Measurements from ENCODE around the gene GALNT5. TPM values are rescaled to one million over a fixed set of nuclear protein-coding genes. Genes with fewer than 3 reads are reported as not detected.

Gene GALNT5
- total and polyA plus RNA-seq, 10 of the 15 experiments (the other 5 are each of a cell fraction or from before 2014, with no cell fraction given) = under 0.01 to 0.25 (median 0.03) TPM; not detected in 4

- TF ChIP-seq CBFB (IDR thresholded peaks at IDR 0.05; ENCODE audit: low read depth) (no peak), MEF2B (IDR thresholded peaks at IDR 0.05; ENCODE audit: partially characterized antibody, poor library complexity, severe bottlenecking) (no peak), BHLHE40 (IDR thresholded peaks at IDR 0.05; ENCODE audit: borderline replicate concordance in 1 of 2, low read depth in 2 of 2, low read length in 1 of 2) (0 out of 4 replicates have a peak, but pooled peaks of 1 of the 2 experiments have one; percentile 32), MEF2A (IDR thresholded peaks at IDR 0.05; ENCODE audit: insufficient read depth, low read depth, low read length) (0 out of 2 replicates have a peak, but pooled peaks have one; percentile 52), LARP7 (IDR thresholded peaks at IDR 0.05) (no peak), BMI1 (IDR thresholded peaks at IDR 0.05; ENCODE audit: borderline replicate concordance) (no peak), PRDM15 (CRISPR knock-in tag; IDR thresholded peaks at IDR 0.05) (no peak), POLR2A (IDR thresholded peaks at IDR 0.05; ENCODE audit: low read depth, low read length) (no peak), BACH1 (IDR thresholded peaks at IDR 0.05; ENCODE audit: borderline replicate concordance) (no peak), POLR2AphosphoS5 (IDR thresholded peaks at IDR 0.05; ENCODE audit: low read length) (no peak), KAT2A (conservative IDR thresholded peaks at IDR 0.05; ENCODE audit: control insufficient read depth, low read depth, low read length) (no peak), CHD2 (IDR thresholded peaks at IDR 0.05; ENCODE audit: borderline replicate concordance, low read depth, low read length) (no peak; the same call in 1 of the 2 replicates), PAX8 (IDR thresholded peaks at IDR 0.05) (no peak), RUNX3 (IDR thresholded peaks at IDR 0.05; ENCODE audit: low read length) (peak; percentile 32; the same call in 1 of the 2 replicates), EZH2 (IDR thresholded peaks at IDR 0.05; ENCODE audit: borderline replicate concordance, control insufficient read depth, low read depth, low read length) (no peak), IRF5 (IDR thresholded peaks at IDR 0.05; ENCODE audit: borderline replicate concordance) (no peak), HCFC1 (IDR thresholded peaks at IDR 0.05; ENCODE audit: low read length) (no peak), SMAD5 (IDR thresholded peaks at IDR 0.05; ENCODE audit: low read depth) (no peak), EGR1 (IDR thresholded peaks at IDR 0.05; ENCODE audit: borderline replicate concordance in 1 of 2, low read depth in 2 of 2, low read length in 2 of 2) (no peak), SREBF1 (IDR thresholded peaks at IDR 0.05; ENCODE audit: low read length) (no peak), CHD4 (IDR thresholded peaks at IDR 0.05) (no peak), FOXK2 (IDR thresholded peaks at IDR 0.05) (no peak), NFIC (IDR thresholded peaks at IDR 0.05; ENCODE audit: low read depth, low read length) (no peak), TBL1XR1 (IDR thresholded peaks at IDR 0.05; ENCODE audit: low read depth, low read length) (no peak), RAD21 (IDR thresholded peaks at IDR 0.05; ENCODE audit: insufficient read depth, low read depth, low read length) (peak; percentile 88), IRF4 (IDR thresholded peaks at IDR 0.05; ENCODE audit: low read depth, low read length) (0 out of 2 replicates have a peak, but pooled peaks have one; percentile 51), YBX1 (IDR thresholded peaks at IDR 0.05) (no peak)
These were observed 70.4 kb downstream of the GALNT5 start (continued) for GRCh38 chr2:157327621-157328500.

Measured in GM12878 (cell line).